GM21515 (cell line): ENCODE results near the gene VPS13D.
"Not testable (repeated sequence)": the region's sequence is repeated elsewhere in the genome, so short reads cannot be mapped to it uniquely, and the experiment has no call there.

Experiments used
- ATAC-seq: cut with Tn5 transposase; IDR thresholded peaks from one replicate; pipeline ENCODE4 v1.9.1; 2021; ENCODE audit not compliant: unreplicated experiment

VPS13D gene

GRCh38 chr1:12462586-12462985 lies 232.8 kb downstream of the VPS13D start:
- ATAC-seq = no peak

GRCh38 chr1:12464045-12464461 lies 234.2 kb downstream of the VPS13D start:
- ATAC-seq = no peak

- no peak for ATAC-seq
These were observed 234.8 kb downstream of the VPS13D start for GRCh38 chr1:12464598-12465056.

- no peak for ATAC-seq
These were observed 235.3 kb downstream of the VPS13D start for GRCh38 chr1:12465126-12465525.

- no peak for ATAC-seq
These were observed 237.0 kb downstream of the VPS13D start for GRCh38 chr1:12466816-12467215.

GRCh38 chr1:12467570-12468286 lies 237.9 kb downstream of the VPS13D start:
- ATAC-seq = no peak

GRCh38 chr1:12468323-12468722 lies 238.5 kb downstream of the VPS13D start:
- ATAC-seq = no peak

GRCh38 chr1:12469493-12469892 lies 239.7 kb downstream of the VPS13D start:
- ATAC-seq = no peak

- no peak for ATAC-seq
These were observed 240.2 kb downstream of the VPS13D start for GRCh38 chr1:12469990-12470389.

- not testable (repeated sequence) for ATAC-seq
These were observed 241.1 kb downstream of the VPS13D start for GRCh38 chr1:12470916-12471315.

GRCh38 chr1:12472156-12472797 lies 242.4 kb downstream of the VPS13D start:
- no peak for ATAC-seq

GRCh38 chr1:12472798-12473551 lies 243.1 kb downstream of the VPS13D start:
- no peak for ATAC-seq

- no peak for ATAC-seq
These were observed 243.9 kb downstream of the VPS13D start for GRCh38 chr1:12473596-12474362.

- no peak for ATAC-seq
These were observed 245.3 kb downstream of the VPS13D start for GRCh38 chr1:12475101-12475500.

GRCh38 chr1:12475530-12475934 lies 245.7 kb downstream of the VPS13D start:
- ATAC-seq = no peak

- ATAC-seq = no peak
These were observed 246.1 kb downstream of the VPS13D start for GRCh38 chr1:12475947-12476346.

GRCh38 chr1:12477314-12477713 lies 247.5 kb downstream of the VPS13D start:
- ATAC-seq = no peak

GRCh38 chr1:12477936-12478611 lies 248.2 kb downstream of the VPS13D start:
- no peak for ATAC-seq

- no peak for ATAC-seq
These were observed 248.8 kb downstream of the VPS13D start for GRCh38 chr1:12478612-12478985.

GRCh38 chr1:12479311-12479710 lies 249.5 kb downstream of the VPS13D start:
- ATAC-seq = no peak

GRCh38 chr1:12480041-12480440 lies 250.2 kb downstream of the VPS13D start:
- ATAC-seq = no peak
